ENCODE data around the gene OSGIN1. TPM values are rescaled to one million over a fixed set of nuclear protein-coding genes. Genes with fewer than 3 reads are reported as not detected.

Gene OSGIN1
- total RNA-seq, 2 experiments from 2014 or later, result 2.1 to 2.6 TPM

DNA sequence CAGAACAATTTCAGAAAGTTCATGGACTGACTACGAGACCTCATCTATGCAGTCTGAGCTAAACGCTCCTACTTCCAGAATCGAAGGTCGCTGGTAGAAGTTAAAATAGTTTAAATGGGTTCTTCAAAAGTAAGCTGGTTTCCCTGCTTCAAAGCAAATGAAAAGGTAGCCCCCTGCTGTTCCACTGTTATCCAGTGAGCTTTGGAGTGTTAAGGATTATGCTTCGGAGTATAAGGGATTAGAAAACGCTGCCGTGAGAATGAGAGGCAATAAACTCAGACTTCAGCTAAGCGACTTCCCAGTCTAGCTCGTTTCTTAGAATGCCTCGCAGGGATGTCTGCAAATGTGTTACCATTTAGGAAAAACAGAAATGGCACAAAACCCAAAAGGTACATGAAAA is 41.8 kb upstream of the OSGIN1 start:
- ChIA-PET CTCF (no interaction called here), POLR2A (no interaction called here)
- DNase-seq (no peak), ATAC-seq (ENCODE audit: poor library complexity) (no peak)
- no peaks in the 10 kb centered on the region for H3K27me3 ChIP-seq (ENCODE audit: control insufficient read depth in 1 of 2, insufficient read depth in 2 of 2, low read length in 2 of 2)
- no peak overlapping the region for H3K4me3 ChIP-seq (ENCODE audit: low read length)
- Mint-ChIP-seq H3K27me3 (no peaks in the 10 kb centered on the region), H3K4me1 (ENCODE audit: low read depth) (peaks cover 9% of the 10 kb centered on the region), H3K36me3 (ENCODE audit: low read depth) (peaks cover 91% of the 10 kb centered on the region), H3K27ac (no peak overlapping the region), H3K9me3 (no peaks in the 10 kb centered on the region), H3K4me3 (no peak overlapping the region)
- no peaks in the 10 kb centered on the region for H3K4me1 ChIP-seq (ENCODE audit: insufficient read depth, low read length)
- no peak for TF ChIP-seq CTCF (IDR thresholded peaks at IDR 0.05)
- H3K36me3 ChIP-seq (ENCODE audit: insufficient read depth, low read length), result peaks cover 80% of the 10 kb centered on the region
- no peaks in the 10 kb centered on the region for H3K9me3 ChIP-seq (ENCODE audit: control insufficient read depth in 1 of 2, insufficient read depth in 1 of 2, low read length in 2 of 2)
- intact Hi-C loops (cut with DNase I, micrococcal nuclease), result no loop called here
- H3K27ac ChIP-seq (ENCODE audit: low read depth in 1 of 2, low read length in 2 of 2), result no peak overlapping the region

DNA sequence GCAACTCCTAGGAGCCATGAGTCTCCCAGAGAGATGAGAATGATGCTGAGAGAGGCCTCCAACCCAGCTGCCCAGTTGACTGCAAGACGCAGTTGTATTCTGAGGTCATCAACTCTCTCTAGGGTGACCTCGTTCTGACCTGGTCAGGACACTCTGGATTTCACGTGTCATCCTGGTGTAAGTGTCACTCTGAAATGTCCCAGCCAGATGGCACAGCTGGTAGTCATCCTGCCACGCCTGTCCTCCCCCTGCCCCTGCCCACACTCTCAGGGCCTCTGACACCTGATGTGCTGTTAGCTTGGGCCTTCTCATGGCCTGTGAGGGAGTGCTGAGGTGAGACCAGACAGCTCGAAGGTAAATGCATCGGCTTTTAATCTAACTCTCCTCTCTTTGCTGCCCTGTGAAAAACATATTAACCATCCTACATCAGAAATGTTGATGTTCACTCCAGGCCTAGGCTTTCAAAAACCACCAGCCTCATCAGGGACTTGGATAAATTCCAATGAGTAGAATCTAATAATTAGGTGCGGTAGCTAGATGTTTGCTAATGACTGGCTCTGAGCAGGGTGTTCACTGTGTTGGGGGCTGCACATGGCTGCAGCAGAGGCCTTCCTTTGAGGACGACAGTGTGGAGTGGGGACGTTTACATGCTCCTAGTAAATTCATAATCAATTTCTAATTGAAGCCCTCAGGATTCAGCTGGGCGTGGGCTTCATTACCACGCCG is 40.4 kb upstream of the OSGIN1 start:
- Mint-ChIP-seq H3K27me3 (no peaks in the 10 kb centered on the region), H3K27ac (no peak overlapping the region), H3K4me1 (ENCODE audit: low read depth) (peaks cover 4% of the 10 kb centered on the region), H3K36me3 (ENCODE audit: low read depth) (peaks cover 84% of the 10 kb centered on the region), H3K4me3 (no peak overlapping the region), H3K9me3 (no peaks in the 10 kb centered on the region)
- DNase-seq, result no peak
- no peak overlapping the region for H3K27ac ChIP-seq (ENCODE audit: low read depth in 1 of 2, low read length in 2 of 2)
- TF ChIP-seq CTCF (IDR thresholded peaks at IDR 0.05), result no peak
- no peaks in the 10 kb centered on the region for H3K4me1 ChIP-seq (ENCODE audit: insufficient read depth, low read length)
- intact Hi-C loops (cut with DNase I, micrococcal nuclease), result no loop called here
- H3K27me3 ChIP-seq (ENCODE audit: control insufficient read depth in 1 of 2, insufficient read depth in 2 of 2, low read length in 2 of 2), result no peaks in the 10 kb centered on the region
- ATAC-seq (ENCODE audit: poor library complexity), result no peak
- ChIA-PET CTCF (no interaction called here), POLR2A (no interaction called here)
- H3K9me3 ChIP-seq (ENCODE audit: control insufficient read depth in 1 of 2, insufficient read depth in 1 of 2, low read length in 2 of 2), result no peaks in the 10 kb centered on the region
- peaks cover 76% of the 10 kb centered on the region for H3K36me3 ChIP-seq (ENCODE audit: insufficient read depth, low read length)
- H3K4me3 ChIP-seq (ENCODE audit: low read length), result no peak overlapping the region

DNA sequence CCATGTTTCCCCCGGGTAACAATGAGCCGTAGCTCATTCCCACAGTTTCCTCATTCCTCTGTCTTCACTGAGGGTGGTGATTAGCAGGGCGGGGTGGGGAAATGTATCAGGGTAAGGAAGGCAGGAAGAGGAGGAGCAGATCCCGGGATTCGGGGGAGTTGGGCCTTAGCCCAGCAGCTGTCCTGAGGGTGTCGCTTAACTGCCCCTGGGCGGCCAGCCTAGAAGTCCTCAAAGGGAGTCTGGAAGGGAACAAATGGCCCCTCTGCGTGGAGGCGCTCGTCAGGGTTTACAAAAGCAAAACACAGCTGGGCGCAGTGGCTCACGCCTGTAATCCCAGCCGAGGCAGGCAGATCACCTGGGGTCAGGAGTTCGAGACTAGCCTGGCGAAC is 39.8 kb upstream of the OSGIN1 start:
- Mint-ChIP-seq H3K9me3 (no peaks in the 10 kb centered on the region), H3K36me3 (ENCODE audit: low read depth) (peaks cover 84% of the 10 kb centered on the region), H3K4me1 (ENCODE audit: low read depth) (peaks cover 4% of the 10 kb centered on the region), H3K4me3 (no peak overlapping the region), H3K27ac (no peak overlapping the region), H3K27me3 (no peaks in the 10 kb centered on the region)
- Histone ChIP-seq H3K36me3 (ENCODE audit: insufficient read depth, low read length) (peaks cover 76% of the 10 kb centered on the region), H3K27ac (ENCODE audit: low read depth in 1 of 2, low read length in 2 of 2) (no peak overlapping the region), H3K9me3 (ENCODE audit: control insufficient read depth in 1 of 2, insufficient read depth in 1 of 2, low read length in 2 of 2) (no peaks in the 10 kb centered on the region), H3K4me3 (ENCODE audit: low read length) (no peak overlapping the region), H3K27me3 (ENCODE audit: control insufficient read depth in 1 of 2, insufficient read depth in 2 of 2, low read length in 2 of 2) (no peaks in the 10 kb centered on the region), H3K4me1 (ENCODE audit: insufficient read depth, low read length) (no peaks in the 10 kb centered on the region)
- ChIA-PET POLR2A (no interaction called here), CTCF (no interaction called here)
- no peak for TF ChIP-seq CTCF (IDR thresholded peaks at IDR 0.05)
- ATAC-seq (ENCODE audit: poor library complexity) (no peak), DNase-seq (no peak)
- intact Hi-C loops (cut with DNase I, micrococcal nuclease), result no loop called here
